ENCODE data around the gene TTC29.

Gene TTC29

GRCh38 chr4:146945556-146946374 lies at the start of gene TTC29:
Gene TTC29, minus strand, starts transcription at chr4:146945864. Its CDS starts 5,969 bp downstream, at chr4:146939895.
- DNase-seq = peak; percentile 67

- DNase-seq = no peak
Measured at GRCh38 chr4:146981651-146982050, 36.0 kb upstream of the TTC29 start.

GRCh38 chr4:146978641-146979040 lies 33.0 kb upstream of the TTC29 start:
- DNase-seq = no peak

- no peak for DNase-seq
Measured at GRCh38 chr4:146976145-146976544, 30.5 kb upstream of the TTC29 start.

- no peak for DNase-seq
Measured at GRCh38 chr4:146975527-146975926, 29.9 kb upstream of the TTC29 start.

GRCh38 chr4:146975036-146975435 lies 29.4 kb upstream of the TTC29 start:
- no peak for DNase-seq

- no peak for DNase-seq
Measured at GRCh38 chr4:146972036-146972435, 26.4 kb upstream of the TTC29 start.

- no peak for DNase-seq
Measured at GRCh38 chr4:146969126-146969525, 23.5 kb upstream of the TTC29 start.

GRCh38 chr4:146960634-146961033 lies 15.0 kb upstream of the TTC29 start:
- DNase-seq = no peak

GRCh38 chr4:146959692-146960091 lies 14.0 kb upstream of the TTC29 start:
- no peak for DNase-seq

GRCh38 chr4:146957237-146957636 lies 11.6 kb upstream of the TTC29 start:
- DNase-seq = no peak

GRCh38 chr4:146952896-146953295 lies 7.2 kb upstream of the TTC29 start:
- no peak for DNase-seq

- DNase-seq = no peak
Measured at GRCh38 chr4:146949559-146949958, 3.9 kb upstream of the TTC29 start.

GRCh38 chr4:146943691-146944375 lies 1.8 kb downstream of the TTC29 start:
- DNase-seq = no peak

GRCh38 chr4:146932116-146932515 lies 13.5 kb downstream of the TTC29 start:
- no peak for DNase-seq

- peak; percentile 28 for DNase-seq
Measured at GRCh38 chr4:146930673-146931072, 15.0 kb downstream of the TTC29 start.

- no peak for DNase-seq
Measured at GRCh38 chr4:146927695-146928094, 18.0 kb downstream of the TTC29 start.

- no peak for DNase-seq
Measured at GRCh38 chr4:146916479-146917076, 29.1 kb downstream of the TTC29 start.

GRCh38 chr4:146915132-146915531 lies 30.5 kb downstream of the TTC29 start:
- DNase-seq = no peak

GRCh38 chr4:146900295-146900694 lies 45.4 kb downstream of the TTC29 start:
- DNase-seq = no peak

- no peak for DNase-seq
Measured at GRCh38 chr4:146890301-146890700, 55.4 kb downstream of the TTC29 start.

- DNase-seq = no peak
Measured at GRCh38 chr4:146883070-146883469, 62.6 kb downstream of the TTC29 start.

GRCh38 chr4:146857298-146857697 lies 88.4 kb downstream of the TTC29 start:
- DNase-seq = no peak

- no peak for DNase-seq
Measured at GRCh38 chr4:146855761-146856160, 89.9 kb downstream of the TTC29 start.

All from MV-4-11 (cell line).